ENCODE measurements around the gene TNK1.

GRCh38 chr17:7416323-7416722 lies 35.4 kb downstream of the TNK1 start:
- TF ChIP-seq, protein P1, sequence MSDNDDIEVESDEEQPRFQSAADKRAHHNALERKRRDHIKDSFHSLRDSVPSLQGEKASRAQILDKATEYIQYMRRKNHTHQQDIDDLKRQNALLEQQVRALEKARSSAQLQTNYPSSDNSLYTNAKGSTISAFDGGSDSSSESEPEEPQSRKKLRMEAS (CRISPR knock-in tag; IDR thresholded peaks at IDR 0.05), result no peak
- no peak for TF ChIP-seq ZHX1 (conservative IDR thresholded peaks at IDR 0.05; ENCODE audit: low read length)
